SW480 (cell line): ENCODE results near the gene CLRN2.
"Not testable (repeated sequence)": the region's sequence is repeated elsewhere in the genome, so short reads cannot be mapped to it uniquely, and the experiment has no call there.

Experiments used
- DNase-seq: peaks from one replicate; pipeline ENCODE4 v3.0.0-alpha.2; 2016; ENCODE audit warnings: low spot score

CLRN2 gene

DNA sequence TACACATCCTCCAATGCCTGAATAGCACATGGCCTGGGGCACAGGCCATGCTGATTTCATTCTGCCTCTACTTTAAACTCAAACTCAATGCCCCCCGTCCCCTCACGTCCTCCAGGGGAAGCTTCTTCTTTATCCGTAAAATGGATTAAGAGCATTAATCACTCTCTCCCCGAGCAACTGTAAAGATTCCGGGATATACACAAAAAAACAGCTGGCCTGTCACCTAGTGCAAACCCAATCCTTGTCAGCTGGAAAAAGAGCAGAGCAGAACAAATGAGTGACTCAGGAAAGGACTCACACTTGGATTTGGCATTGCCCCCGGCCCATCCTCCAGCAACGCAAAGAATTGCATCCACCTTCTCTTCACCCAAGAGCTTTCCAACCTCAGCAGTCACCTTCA is 10.9 kb upstream of the CLRN2 start:
- no peak for DNase-seq

GRCh38 chr4:17510582-17510981 is 4.4 kb upstream of the CLRN2 start:
- DNase-seq, result no peak

DNA sequence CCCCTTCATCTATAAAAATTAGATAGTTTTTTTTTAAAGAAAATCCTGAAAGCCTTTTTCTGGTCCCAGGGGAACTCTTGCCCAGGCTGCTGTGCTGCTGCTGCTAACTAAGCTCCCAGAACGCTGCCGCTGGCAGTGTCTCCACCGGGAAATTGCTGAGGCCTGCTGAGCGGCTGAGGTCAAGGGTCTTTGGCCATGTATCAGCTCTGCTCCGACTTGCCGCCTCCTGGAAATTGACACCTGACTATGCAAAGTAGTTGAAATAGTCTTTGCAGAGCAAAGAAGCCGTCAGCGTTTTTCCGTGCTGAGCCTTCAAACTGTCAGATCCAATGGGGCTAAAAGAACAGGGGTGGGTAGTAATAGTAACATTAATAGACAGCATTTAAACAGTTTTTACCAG is 3.9 kb upstream of the CLRN2 start:
- DNase-seq, result no peak

DNA sequence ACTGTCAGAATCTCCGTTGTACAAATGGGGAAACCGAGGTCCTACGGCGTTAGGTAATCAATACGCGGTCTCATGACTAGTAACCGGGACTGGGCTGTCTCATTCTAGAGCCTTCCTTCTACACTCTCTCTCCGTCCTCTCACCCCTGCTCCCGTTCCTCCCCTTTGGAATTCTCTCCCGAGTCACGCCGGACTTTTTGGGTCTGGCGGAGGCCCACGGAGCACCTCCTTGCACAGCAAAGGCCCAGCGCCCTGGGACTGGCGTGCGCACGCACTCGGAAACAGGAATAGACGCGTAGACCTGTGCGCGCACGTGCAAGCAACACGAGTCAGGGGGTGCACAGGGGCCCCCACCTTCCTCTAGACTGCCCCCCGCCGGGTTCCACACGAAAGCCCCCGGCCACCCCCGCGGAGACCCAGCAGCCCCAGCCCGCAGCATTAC is 3.4 kb upstream of the CLRN2 start:
- DNase-seq, result peak; percentile 34

GRCh38 chr4:17511950-17512795 is 2.8 kb upstream of the CLRN2 start, which contains the start of gene QDPR:
Gene QDPR (minus strand): TSS chr4:17512090. CDS start chr4:17512054, 36 bp downstream.
- DNase-seq, result peak; percentile 78

GRCh38 chr4:17512973-17513665 is 1.8 kb upstream of the CLRN2 start:
- no peak for DNase-seq

DNA sequence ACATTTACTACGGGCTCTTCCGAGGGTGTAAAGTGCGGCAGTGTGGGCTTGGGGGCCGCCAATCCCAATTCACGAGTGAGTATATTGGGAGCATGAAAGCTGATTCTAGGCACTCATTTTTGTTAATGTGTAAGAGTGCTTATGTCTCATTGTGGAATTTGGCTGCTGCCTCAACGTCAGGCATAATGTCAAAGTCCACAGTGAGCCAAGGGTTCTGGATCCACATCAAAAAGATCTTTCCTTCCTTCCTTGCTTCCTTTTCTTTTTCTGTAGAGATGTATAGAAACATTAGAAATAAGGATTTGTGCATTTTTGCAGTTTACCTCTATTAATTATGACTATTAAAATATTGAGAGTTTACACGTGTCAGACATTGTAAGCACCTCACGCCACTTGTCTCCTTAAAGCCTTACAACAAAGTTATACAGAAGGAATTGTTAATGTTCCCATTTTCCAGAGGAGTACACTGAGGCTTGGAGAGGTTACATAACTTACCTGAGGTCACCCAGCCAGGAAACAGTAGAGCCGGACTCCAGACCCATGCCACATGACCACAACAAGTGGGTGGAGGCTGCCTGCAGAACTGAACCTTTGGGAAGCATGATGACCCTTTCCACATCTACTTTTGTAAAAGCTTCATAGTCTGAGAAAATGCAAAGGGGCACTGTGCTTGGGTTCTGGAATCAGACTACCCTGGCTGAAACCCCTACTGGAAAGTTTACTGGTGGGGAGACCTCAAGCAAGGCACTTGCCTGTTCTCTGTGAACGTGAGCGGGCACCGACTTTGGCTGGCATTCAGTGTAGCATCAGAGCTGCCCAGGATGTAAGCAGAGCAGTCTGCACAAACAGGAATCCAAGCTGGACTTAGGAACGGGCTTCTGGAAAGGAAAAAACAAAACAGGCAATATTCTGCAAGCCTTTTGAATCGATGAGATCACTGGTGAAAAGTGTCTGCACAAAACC is 761 bp downstream of the CLRN2 start:
- no peak for DNase-seq

GRCh38 chr4:17516980-17517379 is 2.0 kb downstream of the CLRN2 start:
- DNase-seq, result no peak

DNA sequence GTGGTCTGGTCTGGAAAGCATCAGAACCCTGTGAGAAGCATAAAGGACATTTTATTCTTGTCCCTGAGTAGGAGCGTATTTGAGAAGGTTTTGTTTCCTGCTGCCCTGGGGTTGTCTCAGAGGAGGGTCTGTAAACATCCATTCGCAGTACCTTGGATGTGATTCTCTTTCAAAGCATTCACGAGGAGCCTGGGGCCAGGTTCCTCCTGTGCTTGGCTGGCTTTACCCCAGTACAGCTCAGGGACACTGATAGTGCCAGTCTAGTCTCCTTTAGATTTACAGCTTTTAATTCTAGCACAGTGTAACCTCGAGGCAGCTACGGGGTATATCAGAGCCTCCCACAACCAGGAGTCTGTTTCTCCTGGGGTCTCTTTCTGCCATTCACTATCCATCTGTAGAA is 2.7 kb downstream of the CLRN2 start:
- no peak for DNase-seq

DNA sequence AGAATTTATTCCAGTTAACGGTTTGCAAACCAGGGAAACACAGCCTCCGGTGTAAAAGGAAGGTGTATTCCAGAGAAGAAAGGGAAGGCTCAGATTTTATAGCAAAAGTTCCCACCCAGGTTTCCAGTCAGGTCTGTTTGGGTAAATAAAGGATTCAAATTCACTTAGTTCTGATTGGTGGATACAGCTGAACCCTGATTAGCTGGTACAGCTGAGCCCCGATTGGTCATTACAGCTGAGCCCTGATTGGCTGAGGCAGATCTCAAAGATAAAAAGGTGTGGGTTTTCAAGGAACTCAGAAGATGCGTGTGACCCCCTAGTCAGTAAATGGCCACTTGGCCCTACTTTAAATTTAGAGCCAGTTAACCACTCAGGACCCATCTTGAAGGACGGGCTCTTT is 6.6 kb downstream of the CLRN2 start:
- no peak for DNase-seq

GRCh38 chr4:17523662-17524061 is 8.7 kb downstream of the CLRN2 start:
- DNase-seq, result no peak

- no peak for DNase-seq
These were observed 11.9 kb downstream of the CLRN2 start for GRCh38 chr4:17526695-17527477.

GRCh38 chr4:17528551-17529165 is 13.7 kb downstream of the CLRN2 start:
- no peak for DNase-seq

DNA sequence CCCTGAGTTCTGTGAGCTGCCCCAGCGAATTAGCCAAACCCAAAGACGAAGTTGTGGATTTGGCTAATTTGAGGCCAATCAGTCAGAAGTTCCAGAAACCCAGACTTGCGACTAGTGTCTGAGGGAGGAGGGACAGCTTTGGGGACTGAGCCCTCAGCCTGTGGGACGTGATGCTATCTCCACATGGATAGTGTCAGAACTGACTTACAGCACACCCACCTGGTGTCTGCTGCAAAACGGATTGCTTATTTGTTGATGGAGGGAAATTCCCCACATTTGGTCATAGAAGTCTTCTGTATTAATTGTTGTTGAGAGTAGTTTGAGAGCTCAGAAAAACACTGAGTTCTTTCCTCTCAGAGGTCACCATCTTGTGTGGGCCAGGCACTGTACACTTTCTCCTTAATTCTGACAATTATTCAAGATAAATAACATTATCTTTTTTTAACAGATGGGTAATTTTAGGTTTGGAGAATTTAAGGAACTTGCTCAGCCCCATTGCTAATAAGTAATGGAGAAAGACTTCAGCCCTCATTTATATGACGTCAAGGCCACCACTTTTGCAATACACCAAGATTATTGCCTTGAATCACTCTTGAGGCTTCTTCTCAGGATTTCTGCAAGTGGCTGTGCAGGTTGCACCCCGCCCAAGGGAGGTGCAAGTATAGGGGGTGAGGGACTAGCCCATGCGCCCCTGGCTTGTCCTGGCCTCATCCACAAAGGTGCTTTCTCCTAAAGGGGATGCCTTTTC is 16.7 kb downstream of the CLRN2 start:
- DNase-seq, result no peak

DNA sequence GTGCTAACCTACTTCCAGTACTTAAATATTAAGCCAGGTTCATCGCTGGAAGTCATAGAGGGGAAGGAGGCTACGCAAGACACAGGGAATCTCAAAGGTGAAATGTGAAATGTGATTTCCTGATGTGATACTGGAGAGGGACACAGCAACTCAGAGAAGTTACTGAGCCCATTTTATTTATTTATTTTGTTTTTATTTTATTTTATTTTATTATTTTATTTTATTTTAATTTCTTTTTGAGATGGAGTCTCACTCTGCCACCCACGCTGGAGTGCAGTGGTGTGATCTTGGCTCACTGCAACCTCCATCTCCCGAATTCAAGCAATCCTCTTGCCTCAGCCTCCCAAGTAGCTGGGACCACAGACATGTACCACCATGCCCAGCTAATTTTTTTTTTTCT is 19.7 kb downstream of the CLRN2 start:
- no peak for DNase-seq

DNA sequence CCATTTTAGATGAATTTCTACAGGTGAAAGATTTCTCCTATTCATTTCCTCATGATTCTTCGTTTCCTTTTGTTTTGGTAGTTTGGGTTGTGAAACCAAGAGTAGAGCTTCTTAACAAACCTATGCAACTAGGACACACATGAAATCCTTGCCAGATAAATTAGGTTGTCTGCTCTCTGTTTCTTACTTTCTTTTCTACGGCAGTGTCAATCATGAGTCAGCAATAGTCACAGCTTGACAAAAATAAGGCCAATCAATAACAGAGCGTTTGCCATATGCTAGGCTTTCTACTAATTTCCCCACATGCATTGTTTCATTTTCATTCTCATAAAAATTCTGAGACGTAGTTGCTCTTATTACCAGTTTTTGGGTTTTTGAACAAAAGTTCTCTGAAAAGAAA is 20.3 kb downstream of the CLRN2 start:
- no peak for DNase-seq

GRCh38 chr4:17535906-17536305 is 20.9 kb downstream of the CLRN2 start:
- no peak for DNase-seq

DNA sequence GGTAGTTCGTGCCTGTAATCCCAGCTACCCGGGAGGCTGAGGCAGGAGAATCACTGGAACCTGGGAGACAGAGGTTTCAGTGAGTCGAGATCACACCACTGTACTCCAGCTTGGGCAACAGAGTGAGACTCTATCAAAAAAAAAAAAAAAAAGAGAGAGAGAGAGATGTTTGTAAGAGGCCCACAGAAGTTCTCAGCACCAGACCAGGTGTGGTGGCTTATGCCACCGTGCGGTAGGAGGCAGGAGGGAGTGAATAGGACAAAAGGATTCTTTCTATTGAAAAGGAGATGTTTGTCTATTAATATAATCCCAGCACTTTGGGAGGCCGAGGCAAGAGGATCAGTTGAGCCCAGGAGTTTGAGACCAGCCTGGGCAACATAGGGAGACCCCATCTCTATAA is 22.1 kb downstream of the CLRN2 start:
- DNase-seq, result not testable (repeated sequence)

DNA sequence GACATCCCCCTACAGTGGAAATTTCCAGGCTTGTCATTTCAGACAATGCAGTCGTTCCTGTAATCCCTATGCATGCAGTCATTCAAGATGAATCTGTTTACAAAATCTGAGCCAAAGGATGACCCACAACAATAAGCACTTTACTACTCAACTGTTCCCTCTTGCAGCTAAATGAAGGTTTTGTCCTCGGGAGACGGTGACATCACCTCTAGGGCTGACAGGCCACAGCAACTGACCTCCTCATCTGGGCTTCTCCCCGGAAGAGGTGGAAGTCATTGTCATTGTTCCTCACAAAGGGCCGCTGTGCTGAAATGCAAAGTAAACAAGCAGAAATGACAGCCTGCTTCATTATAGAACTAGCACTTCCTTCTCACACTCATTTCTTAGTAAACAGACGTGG is 29.2 kb downstream of the CLRN2 start:
- peak; percentile 77 for DNase-seq

DNA sequence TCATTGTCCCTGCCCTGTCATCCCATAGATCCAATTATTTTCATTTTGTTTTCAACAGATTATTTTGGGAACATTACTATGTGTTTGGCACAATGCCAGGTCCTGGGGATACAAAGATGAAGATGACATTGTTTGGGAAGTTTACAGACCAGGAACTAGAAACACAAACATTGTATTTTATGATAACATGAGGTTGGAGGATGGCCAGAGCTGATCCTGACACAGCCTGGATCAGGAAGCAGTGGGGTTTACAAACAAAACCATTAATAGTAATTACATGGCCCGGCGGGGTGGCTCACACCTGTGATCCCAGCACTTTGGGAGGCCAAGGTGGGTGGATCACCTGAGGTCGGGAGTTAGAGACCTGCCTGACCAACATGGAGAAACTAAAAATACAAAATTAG is 29.9 kb downstream of the CLRN2 start:
- no peak for DNase-seq
